ENCODE data around the gene SAMSN1. TPM values are rescaled to one million over a fixed set of nuclear protein-coding genes. Genes with fewer than 3 reads are reported as not detected.

Gene SAMSN1
- total RNA-seq, 1 experiment from 2014 or later = 2.8 TPM

GRCh38 chr21:14553422-14553821 lies 7.3 kb upstream of the SAMSN1 start:
- Histone ChIP-seq H3K14ac (ENCODE audit: insufficient read depth, low read length) (no peak overlapping the region), H3T11ph (ENCODE audit: low read length) (no peak overlapping the region), H3K4ac (ENCODE audit: low read depth, low read length) (no peak overlapping the region), H2BK120ac (ENCODE audit: low read depth, low read length, poor library complexity, severe bottlenecking) (no peak overlapping the region), H2BK5ac (ENCODE audit: insufficient read length, low read length) (no peak overlapping the region), H2AK5ac (ENCODE audit: insufficient read length, low read length) (no peak overlapping the region), H4K5ac (ENCODE audit: insufficient read length, low read depth, low read length) (no peak overlapping the region), H3K27me3 (ENCODE audit: insufficient read depth, low read length) (no peaks in the 10 kb centered on the region), H2BK15ac (ENCODE audit: low read depth, low read length) (no peak overlapping the region), H3K4me2 (ENCODE audit: insufficient read depth, insufficient read length, low read length) (no peak overlapping the region), H2BK12ac (ENCODE audit: insufficient read length, low read depth, low read length) (no peak overlapping the region), H3K4me1 (ENCODE audit: insufficient read depth, low read length) (no peaks in the 10 kb centered on the region; the same call in 1 of the 2 replicates), H3K9me3 (ENCODE audit: control insufficient read depth, low read depth, low read length) (no peaks in the 10 kb centered on the region), H4K8ac (replicated peaks; ENCODE audit: insufficient read length, low read depth, low read length) (no peak overlapping the region), H2AFZ (ENCODE audit: low read length) (no peak overlapping the region), H4K91ac (ENCODE audit: insufficient read length, low read depth, low read length) (no peak overlapping the region), H2BK20ac (ENCODE audit: low read depth, low read length, poor library complexity, severe bottlenecking) (no peak overlapping the region), H3K23ac (ENCODE audit: insufficient read length, low read depth, low read length) (no peak overlapping the region), H3K18ac (ENCODE audit: insufficient read length, low read depth, low read length) (no peak overlapping the region), H3K79me2 (ENCODE audit: insufficient read depth, low read length) (no peaks in the 10 kb centered on the region), H4K20me1 (ENCODE audit: control insufficient read depth, insufficient read depth, insufficient read length) (no peaks in the 10 kb centered on the region), H3K27ac (ENCODE audit: insufficient read length, low read depth, low read length) (no peak overlapping the region), H3K79me1 (ENCODE audit: insufficient read depth, low read depth, low read length, poor library complexity, severe bottlenecking) (no peaks in the 10 kb centered on the region), H3K56ac (ENCODE audit: insufficient read length, low read depth, low read length) (no peak overlapping the region), H3K23me2 (ENCODE audit: insufficient read length, low read depth, low read length, poor library complexity, severe bottlenecking) (no peaks in the 10 kb centered on the region), H3K9ac (ENCODE audit: extremely low read depth, insufficient read length, low read length) (no peak overlapping the region)
- WGBS (ENCODE audit: extremely low coverage, insufficient read length, low lambda C conversion rate) = no CpG with 5 or more reads among the region's 2 CpGs
- Mint-ChIP-seq H3K36me3 (ENCODE audit: insufficient read depth in 1 of 3, low read depth in 3 of 3) (no peaks in the 10 kb centered on the region; a peak in 1 of 7 replicates), H3K27ac (no peak overlapping the region), H3K4me3 (no peak overlapping the region), H3K4me1 (peaks cover 10 to 12% of the 10 kb centered on the region in 2 experiments), H3K27me3 (ENCODE audit: low read depth) (no peaks in the 10 kb centered on the region), H3K9me3 (no peaks in the 10 kb centered on the region)
- DNase-seq = no peak
- TF ChIP-seq, protein P1, sequence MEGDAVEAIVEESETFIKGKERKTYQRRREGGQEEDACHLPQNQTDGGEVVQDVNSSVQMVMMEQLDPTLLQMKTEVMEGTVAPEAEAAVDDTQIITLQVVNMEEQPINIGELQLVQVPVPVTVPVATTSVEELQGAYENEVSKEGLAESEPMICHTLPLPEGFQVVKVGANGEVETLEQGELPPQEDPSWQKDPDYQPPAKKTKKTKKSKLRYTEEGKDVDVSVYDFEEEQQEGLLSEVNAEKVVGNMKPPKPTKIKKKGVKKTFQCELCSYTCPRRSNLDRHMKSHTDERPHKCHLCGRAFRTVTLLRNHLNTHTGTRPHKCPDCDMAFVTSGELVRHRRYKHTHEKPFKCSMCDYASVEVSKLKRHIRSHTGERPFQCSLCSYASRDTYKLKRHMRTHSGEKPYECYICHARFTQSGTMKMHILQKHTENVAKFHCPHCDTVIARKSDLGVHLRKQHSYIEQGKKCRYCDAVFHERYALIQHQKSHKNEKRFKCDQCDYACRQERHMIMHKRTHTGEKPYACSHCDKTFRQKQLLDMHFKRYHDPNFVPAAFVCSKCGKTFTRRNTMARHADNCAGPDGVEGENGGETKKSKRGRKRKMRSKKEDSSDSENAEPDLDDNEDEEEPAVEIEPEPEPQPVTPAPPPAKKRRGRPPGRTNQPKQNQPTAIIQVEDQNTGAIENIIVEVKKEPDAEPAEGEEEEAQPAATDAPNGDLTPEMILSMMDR (conservative IDR thresholded peaks at IDR 0.05) = no peak

Measured in H9 (cell line).